GM18517 (cell line): Measurements from ENCODE around the gene KDM1A.

Experiments
- ATAC-seq: cut with Tn5 transposase; IDR thresholded peaks from one replicate; pipeline ENCODE4 v1.9.1; 2021; ENCODE audit warnings: mild to moderate bottlenecking, moderate library complexity; ENCODE audit not compliant: unreplicated experiment

Gene KDM1A

GRCh38 chr1:23129846-23130245 is 110.6 kb downstream of the KDM1A start:
- ATAC-seq = no peak

- no peak for ATAC-seq
These were observed 112.8 kb downstream of the KDM1A start for GRCh38 chr1:23132033-23132432.
